Measurements from ENCODE around the gene TIMM8A. TPM values are rescaled to one million over a fixed set of nuclear protein-coding genes. Genes with fewer than 3 reads are reported as not detected.

The TIMM8A gene
- total and polyA plus RNA-seq, 2 of the 13 experiments (the other 11 are each of a cell fraction or from before 2014, with no cell fraction given) = 6.1 to 25.5 TPM

GRCh38 chrX:101369687-101370086, 21.1 kb upstream of the TIMM8A start:
- ATAC-seq (no peak), DNase-seq (ENCODE audit: low spot score) (no peak), FAIRE-seq (no peak)
- Histone ChIP-seq H3K9ac (ENCODE audit: insufficient read depth, low read depth, low read length) (no peak overlapping the region), H3K4me1 (ENCODE audit: insufficient read depth, low read length) (no peaks in the 10 kb centered on the region), H3K36me3 (replicated peaks in 1 of 2; ENCODE audit: control insufficient read depth in 1 of 2, insufficient read depth in 2 of 2, low read length in 2 of 2) (no peaks in the 10 kb centered on the region), H3K27ac (ENCODE audit: extremely low read length, insufficient read depth, low read length) (no peak overlapping the region), H3K79me2 (ENCODE audit: insufficient read depth, low read length) (no peaks in the 10 kb centered on the region), H3K4me3 (replicated peaks in 1 of 3; ENCODE audit: insufficient read depth in 1 of 3, low read depth in 2 of 3, low read length in 3 of 3) (no peak overlapping the region), H3K9me3 (ENCODE audit: low read length) (no peaks in the 10 kb centered on the region), H4K20me1 (ENCODE audit: insufficient read depth, low read length) (no peaks in the 10 kb centered on the region), H2AFZ (ENCODE audit: low read length) (no peak overlapping the region), H3K27me3 (ENCODE audit: control insufficient read depth in 1 of 2, insufficient read depth in 2 of 2, low read length in 2 of 2) (no peaks in the 10 kb centered on the region), H3K4me2 (ENCODE audit: low read depth, low read length) (no peak overlapping the region)
- 11% methylated on average over 6 of the region's 6 CpGs for WGBS (ENCODE audit: low lambda C conversion rate)
- BruUV-seq (replicated peaks) = no TSS peak
- in situ Hi-C loops (cut with HindIII; ENCODE audit: extremely low pct_ligation_motif_present, low pct_unique_long_range_greater_than_20kb) = no loop called here
- ChIA-PET POLR2A (no interaction called here), CTCF (ENCODE audit: low intra/inter-chr PET ratio, low total read pairs) (no interaction called here)
- intact Hi-C loops (cut with micrococcal nuclease; ENCODE audit: unreplicated experiment) = no loop called here
- TF ChIP-seq ARHGAP35 (CRISPR knock-in tag; IDR thresholded peaks at IDR 0.05; ENCODE audit: borderline replicate concordance) (no peak), ZNF564 (CRISPR knock-in tag; IDR thresholded peaks at IDR 0.05) (no peak), NR2F1 (CRISPR knock-in tag; IDR thresholded peaks at IDR 0.05) (no peak), FOXP4 (CRISPR knock-in tag; IDR thresholded peaks at IDR 0.05) (no peak), NBN (conservative IDR thresholded peaks at IDR 0.05) (no peak), CREM (IDR thresholded peaks at IDR 0.05) (no peak), CREM (CRISPR knock-in tag; IDR thresholded peaks at IDR 0.05) (no peak), ZNF280D (CRISPR knock-in tag; IDR thresholded peaks at IDR 0.05) (no peak), MED8 (CRISPR knock-in tag; IDR thresholded peaks at IDR 0.05; ENCODE audit: insufficient replicate concordance) (no peak), KLF6 (CRISPR knock-in tag; IDR thresholded peaks at IDR 0.05) (no peak), ZNF30 (CRISPR knock-in tag; IDR thresholded peaks at IDR 0.05) (no peak), ZNF207 (IDR thresholded peaks at IDR 0.05; ENCODE audit: borderline replicate concordance) (no peak), LCORL (IDR thresholded peaks at IDR 0.05) (no peak), LCORL (CRISPR knock-in tag; IDR thresholded peaks at IDR 0.05) (no peak), TBX2 (CRISPR knock-in tag; IDR thresholded peaks at IDR 0.05; ENCODE audit: borderline replicate concordance) (no peak), ZNF687 (CRISPR knock-in tag; IDR thresholded peaks at IDR 0.05) (no peak), ZFP82 (CRISPR knock-in tag; IDR thresholded peaks at IDR 0.05; ENCODE audit: borderline replicate concordance) (no peak), NFKBIZ (CRISPR knock-in tag; IDR thresholded peaks at IDR 0.05) (no peak), STAT5B (CRISPR knock-in tag; IDR thresholded peaks at IDR 0.05) (no peak)

Measured in HepG2 (cell line).